ENCODE data around the gene ANAPC2.

Gene ANAPC2

DNA sequence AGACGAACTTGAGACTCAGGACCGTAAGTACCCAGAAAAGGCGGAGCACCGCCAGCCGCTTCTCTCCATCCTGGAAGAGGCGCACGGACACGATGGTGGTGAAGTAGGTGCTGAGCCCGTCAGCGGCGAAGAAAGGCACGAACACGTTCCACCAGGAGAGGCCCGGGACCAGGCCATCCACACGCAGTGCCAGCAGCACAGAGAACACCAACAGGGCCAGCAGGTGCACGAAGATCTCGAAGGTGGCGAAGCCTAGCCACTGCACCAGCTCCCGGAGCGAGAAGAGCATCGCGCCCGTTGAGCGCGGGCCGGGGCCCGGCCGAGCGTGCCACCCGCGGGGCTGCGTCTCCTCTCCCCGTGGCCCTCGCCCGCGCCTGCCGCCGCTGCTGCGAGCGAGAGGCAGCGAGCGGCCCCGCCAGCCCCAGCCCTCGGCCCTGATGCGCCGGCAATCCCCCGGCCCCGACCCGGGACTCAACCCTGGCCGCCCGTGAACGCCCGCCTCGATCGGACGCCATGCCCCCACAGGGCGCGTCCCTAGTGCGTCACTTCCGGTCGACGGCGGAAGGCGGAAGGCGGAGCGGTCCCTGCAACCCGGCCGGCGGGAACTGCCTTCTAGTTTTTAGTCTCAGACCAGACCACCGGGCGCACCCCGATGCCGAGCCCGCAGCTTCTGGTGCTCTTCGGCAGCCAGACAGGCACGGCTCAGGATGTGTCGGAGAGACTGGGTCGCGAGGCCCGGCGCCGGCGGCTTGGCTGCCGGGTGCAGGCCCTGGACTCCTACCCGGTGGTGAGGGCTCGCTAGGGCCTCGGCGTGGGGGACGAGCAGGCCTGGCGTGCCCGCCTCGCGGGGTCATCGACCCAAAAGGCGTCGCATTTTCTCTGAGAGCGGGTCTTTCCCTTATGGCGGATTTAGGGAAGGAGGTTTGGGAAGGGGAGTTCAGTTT lies 17.0 kb upstream of the ANAPC2 start, which contains the start of the genes NDOR1 and TMEM203:
NDOR1 (plus strand) TSS at position 575 of the 944 bp plus-strand sequence; CDS start at position 653, 78 bp downstream.
TMEM203 (minus strand) TSS at position 523 of the 944 bp plus-strand sequence; CDS start at position 289, 234 bp downstream.
- H3K4me1 Mint-ChIP-seq, result peaks cover 54% of the 10 kb centered on the region
- H3K4me3 Mint-ChIP-seq, result peak within 1 kb of the TSS; percentile 85
- no peaks in the 10 kb centered on the region for H3K27me3 Mint-ChIP-seq
- H3K9me3 Mint-ChIP-seq, result no peaks in the 10 kb centered on the region
- peaks cover 27% of the 10 kb centered on the region for H3K36me3 Mint-ChIP-seq
- peak; percentile 71 for ATAC-seq
- H3K27ac Mint-ChIP-seq, result peak within 1 kb of the TSS; percentile 96

DNA sequence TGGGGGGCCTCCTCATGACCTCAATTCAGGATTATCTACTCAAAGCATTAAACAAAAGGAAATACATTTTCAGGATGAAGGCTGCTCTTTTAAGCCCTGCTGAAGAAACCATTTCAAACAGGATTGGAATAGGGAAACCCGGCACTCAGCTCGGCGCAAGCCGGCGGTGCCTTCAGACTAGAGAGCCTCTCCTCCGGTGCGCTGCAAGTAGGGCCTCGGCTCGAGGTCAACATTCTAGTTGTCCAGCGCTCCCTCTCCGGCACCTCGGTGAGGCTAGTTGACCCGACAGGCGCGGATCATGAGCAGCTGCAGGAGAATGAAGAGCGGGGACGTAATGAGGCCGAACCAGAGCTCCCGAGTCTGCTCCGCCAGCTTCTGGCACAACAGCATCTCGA lies 16.4 kb upstream of the ANAPC2 start:
- H3K4me1 Mint-ChIP-seq, result peaks cover 55% of the 10 kb centered on the region
- no peak for ATAC-seq
- H3K9me3 Mint-ChIP-seq, result no peaks in the 10 kb centered on the region
- peaks cover 27% of the 10 kb centered on the region for H3K36me3 Mint-ChIP-seq
- H3K27ac Mint-ChIP-seq, result peak overlapping the region; percentile 96
- H3K27me3 Mint-ChIP-seq, result no peaks in the 10 kb centered on the region
- H3K4me3 Mint-ChIP-seq, result peak overlapping the region; percentile 85

DNA sequence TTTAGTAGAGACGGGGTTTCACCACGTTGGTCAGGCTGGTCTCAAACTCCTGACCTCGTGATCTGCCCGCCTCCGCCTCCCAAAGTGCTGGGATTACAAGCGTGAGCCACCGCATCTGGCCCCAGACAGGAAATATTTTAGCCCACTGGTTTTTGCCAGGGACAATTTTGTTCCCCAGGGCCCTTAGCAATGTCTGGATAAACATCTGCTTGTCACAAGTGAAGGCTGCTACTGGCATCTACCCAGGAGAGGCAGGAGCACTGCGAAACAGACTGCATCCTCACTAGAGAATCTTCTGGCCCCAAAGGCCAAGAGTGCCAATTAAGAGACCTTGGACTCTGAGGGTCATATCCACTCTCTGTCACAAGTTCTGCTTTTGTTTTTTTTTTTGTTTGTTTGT lies 14.6 kb upstream of the ANAPC2 start:
- no peak for ATAC-seq
- no peaks in the 10 kb centered on the region for H3K27me3 Mint-ChIP-seq
- H3K4me3 Mint-ChIP-seq, result peak overlapping the region; percentile 31
- H3K9me3 Mint-ChIP-seq, result no peaks in the 10 kb centered on the region
- H3K4me1 Mint-ChIP-seq, result peaks cover 66% of the 10 kb centered on the region
- H3K36me3 Mint-ChIP-seq, result peaks cover 20% of the 10 kb centered on the region
- no peak overlapping the region for H3K27ac Mint-ChIP-seq

DNA sequence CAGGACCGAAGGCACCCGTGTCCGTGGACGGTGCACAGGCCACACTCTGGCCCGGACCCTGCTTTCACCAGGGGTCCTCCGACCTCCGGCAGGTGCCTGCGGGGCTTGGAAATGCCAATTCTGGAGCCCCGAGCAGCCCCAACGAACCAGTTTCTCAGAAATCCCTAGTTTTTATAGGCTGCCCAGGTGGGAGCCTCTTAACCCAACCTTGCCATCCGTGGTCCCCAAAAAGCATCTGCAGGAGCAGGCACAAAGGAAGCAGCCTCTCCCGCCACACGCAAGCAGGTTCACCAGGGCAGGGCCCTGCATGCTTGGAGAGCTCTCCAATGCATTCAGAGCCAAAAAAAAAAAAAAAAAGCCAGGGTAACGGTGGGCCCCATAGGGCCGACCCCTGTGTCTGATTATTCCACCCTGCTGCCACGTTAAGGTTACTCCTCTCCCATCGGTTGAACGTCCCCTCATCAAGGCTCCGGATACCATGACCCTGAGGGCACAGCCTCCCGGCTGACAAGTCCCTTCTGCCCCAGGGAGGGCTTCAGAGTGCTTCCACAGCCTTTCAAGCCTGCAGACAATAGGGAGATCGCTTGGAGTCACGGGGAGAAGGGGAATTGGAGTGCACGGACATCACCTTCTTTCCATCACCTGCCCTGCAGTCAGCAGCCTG lies 13.0 kb upstream of the ANAPC2 start:
- Mint-ChIP-seq H3K4me3 (peak overlapping the region; percentile 85), H3K27me3 (no peaks in the 10 kb centered on the region), H3K9me3 (no peaks in the 10 kb centered on the region), H3K27ac (peak overlapping the region; percentile 81), H3K36me3 (peaks cover 5% of the 10 kb centered on the region), H3K4me1 (peaks cover 60% of the 10 kb centered on the region)
- ATAC-seq, result no peak

DNA sequence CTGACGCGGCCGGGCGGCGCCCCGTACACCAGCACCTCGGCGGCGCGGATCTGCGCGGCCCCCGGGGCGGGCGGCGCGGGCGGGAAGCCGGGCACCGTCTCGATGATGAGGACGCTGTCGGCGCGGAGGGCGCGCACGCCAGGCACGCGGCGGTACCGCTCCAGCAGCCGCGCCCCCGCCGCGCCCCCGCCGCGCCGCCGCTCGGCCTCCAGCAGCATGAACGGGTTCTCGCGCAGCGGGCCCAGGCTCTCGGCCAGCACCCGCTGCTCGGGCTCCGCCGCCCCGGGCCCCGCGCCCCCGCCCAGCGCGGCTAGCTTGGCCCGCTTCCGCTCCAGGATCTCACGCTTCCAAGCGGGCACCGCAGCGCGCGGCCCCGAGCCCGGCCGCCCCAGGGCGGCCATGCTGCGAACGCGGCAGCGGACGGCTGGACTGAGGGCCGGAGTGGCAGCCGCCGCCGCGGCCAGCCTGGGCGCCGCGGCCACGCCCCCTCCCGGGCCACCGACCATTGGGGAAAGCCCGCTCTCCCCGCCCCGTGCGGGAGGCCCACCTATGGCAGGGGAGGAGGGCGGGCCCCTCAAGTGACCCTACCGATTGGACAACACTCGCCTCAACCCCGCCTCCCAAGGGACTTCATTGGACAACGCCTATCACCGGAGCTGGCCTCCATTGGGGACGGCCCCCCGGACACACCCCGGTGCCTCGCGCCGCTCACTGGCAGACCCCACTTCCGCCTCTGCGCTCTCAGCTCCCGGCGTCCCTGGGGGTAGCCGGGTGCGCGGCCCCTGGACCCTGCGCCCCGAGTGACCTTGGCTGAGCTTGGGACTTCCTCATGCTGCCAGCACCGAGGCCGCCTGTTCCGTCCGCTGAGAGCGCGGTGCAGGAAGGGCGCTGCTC lies 12.2 kb upstream of the ANAPC2 start, which contains the start of gene TPRN:
TPRN (minus strand) TSS at position 431 of the 894 bp plus-strand sequence; CDS start at position 401, 30 bp downstream.
- peak; percentile 98 for ATAC-seq
- Mint-ChIP-seq H3K9me3 (no peaks in the 10 kb centered on the region), H3K4me3 (peak within 1 kb of the TSS; percentile 85)

DNA sequence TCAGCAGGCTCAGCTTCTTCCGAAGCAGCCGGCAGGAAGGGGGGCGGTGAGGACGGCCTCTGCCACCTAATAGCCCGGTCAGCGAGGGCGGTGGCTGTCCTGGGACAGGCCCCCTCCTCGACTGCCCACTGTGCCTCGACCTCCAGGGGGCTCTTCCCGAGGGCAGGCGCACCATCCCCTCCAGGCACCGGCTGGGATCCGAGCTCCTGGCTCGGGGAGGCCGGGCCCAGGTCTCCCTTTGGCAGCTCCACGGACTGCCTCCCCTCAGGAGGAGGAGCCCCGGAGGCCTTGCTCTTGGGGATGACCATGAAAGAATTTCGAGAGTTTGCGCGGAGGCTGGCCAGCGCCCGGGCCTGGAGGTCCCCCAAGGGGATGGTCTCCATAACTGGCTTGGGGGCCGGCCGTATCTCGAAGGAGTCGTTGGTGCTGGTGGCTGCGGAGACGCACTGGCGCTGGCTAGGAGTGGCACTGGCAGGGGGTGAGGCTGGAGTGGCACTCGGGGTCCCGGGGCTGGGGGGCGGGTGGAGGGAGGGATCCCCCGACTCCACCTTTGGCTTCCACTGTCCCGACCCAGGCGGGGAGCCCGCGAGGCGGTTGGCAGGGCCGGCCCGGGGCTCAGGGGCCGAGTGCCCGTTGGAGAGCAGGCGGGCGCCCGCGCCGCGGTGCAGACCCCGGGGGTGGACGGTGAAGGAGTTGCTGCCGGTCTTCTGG lies 11.2 kb upstream of the ANAPC2 start:
- Mint-ChIP-seq H3K36me3 (no peaks in the 10 kb centered on the region), H3K9me3 (no peaks in the 10 kb centered on the region), H3K4me3 (peak overlapping the region; percentile 81), H3K4me1 (peaks cover 46% of the 10 kb centered on the region), H3K27ac (peak overlapping the region; percentile 64), H3K27me3 (no peaks in the 10 kb centered on the region)
- ATAC-seq, result no peak

More for the DNA sequence above, 12.2 kb upstream of the ANAPC2 start, which contains the start of gene TPRN:
- Mint-ChIP-seq H3K27me3 (no peaks in the 10 kb centered on the region), H3K27ac (peak within 1 kb of the TSS; percentile 81), H3K36me3 (peaks cover 2% of the 10 kb centered on the region), H3K4me1 (peaks cover 52% of the 10 kb centered on the region)

DNA sequence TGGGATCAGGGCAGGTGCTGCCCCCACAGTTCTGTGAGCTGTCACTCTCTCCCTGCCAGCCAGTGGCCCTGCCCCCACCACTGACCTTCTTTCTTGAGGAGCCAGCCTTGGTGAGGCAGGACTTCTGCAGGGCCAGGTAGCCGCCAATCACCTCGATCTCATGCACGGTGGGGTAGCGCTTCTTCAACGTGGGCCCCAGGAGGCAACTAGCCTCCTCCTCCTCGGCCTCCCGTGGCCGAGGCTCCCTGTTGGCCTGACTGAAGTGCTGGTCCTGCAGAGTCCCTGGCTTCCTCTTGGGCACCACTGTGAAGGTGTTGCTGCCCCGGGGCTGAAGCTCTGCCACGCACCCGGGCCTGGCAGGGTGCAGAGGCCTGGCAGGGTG lies 10.5 kb upstream of the ANAPC2 start:
- no peaks in the 10 kb centered on the region for H3K36me3 Mint-ChIP-seq
- peaks cover 40% of the 10 kb centered on the region for H3K4me1 Mint-ChIP-seq
- peak overlapping the region; percentile 81 for H3K4me3 Mint-ChIP-seq
- no peak overlapping the region for H3K27ac Mint-ChIP-seq
- no peaks in the 10 kb centered on the region for H3K9me3 Mint-ChIP-seq
- H3K27me3 Mint-ChIP-seq, result no peaks in the 10 kb centered on the region
- ATAC-seq, result no peak

DNA sequence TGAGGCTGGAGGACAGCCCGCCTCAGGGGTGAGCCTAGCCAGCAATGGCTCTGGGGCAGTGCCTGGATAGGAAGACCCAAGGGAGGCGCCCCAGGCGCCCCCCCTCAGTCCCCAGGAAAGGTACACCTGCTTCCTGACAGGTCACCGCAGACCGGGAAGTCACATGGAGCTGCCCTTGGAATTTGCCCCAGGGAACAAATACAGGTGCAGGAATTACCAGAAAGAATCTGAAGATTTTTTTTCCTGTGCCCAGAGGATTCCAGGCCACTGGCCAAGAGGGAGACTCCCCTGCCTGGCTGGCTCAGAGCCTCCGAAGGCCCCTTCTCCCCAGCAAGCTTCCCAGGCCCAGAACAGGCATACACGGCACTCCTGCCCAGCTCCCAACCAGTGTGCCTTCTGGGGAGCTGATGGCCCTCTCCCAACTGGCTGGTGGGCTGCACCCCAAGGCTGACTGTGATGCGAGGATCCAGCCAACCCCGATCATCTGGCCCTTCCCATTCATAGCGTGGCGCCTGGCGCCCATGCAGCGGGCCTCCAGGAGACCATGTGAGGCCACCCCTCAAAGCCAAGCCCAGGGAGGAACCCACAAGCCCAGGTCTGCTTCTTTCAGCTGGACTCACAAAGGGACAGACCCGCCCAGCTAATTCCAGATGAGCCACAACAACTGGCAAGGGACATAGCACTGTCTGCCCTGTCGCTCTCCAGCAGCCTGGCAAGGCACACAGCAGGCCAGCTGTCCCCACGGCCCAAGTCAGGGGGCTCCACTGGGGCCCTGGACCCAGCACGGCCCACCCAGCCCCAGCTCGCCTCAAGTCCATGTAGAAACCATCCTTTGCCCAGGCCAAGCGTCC lies 9.9 kb upstream of the ANAPC2 start:
- Mint-ChIP-seq H3K27ac (no peak overlapping the region), H3K4me3 (peak overlapping the region; percentile 81)
- no peak for ATAC-seq

DNA sequence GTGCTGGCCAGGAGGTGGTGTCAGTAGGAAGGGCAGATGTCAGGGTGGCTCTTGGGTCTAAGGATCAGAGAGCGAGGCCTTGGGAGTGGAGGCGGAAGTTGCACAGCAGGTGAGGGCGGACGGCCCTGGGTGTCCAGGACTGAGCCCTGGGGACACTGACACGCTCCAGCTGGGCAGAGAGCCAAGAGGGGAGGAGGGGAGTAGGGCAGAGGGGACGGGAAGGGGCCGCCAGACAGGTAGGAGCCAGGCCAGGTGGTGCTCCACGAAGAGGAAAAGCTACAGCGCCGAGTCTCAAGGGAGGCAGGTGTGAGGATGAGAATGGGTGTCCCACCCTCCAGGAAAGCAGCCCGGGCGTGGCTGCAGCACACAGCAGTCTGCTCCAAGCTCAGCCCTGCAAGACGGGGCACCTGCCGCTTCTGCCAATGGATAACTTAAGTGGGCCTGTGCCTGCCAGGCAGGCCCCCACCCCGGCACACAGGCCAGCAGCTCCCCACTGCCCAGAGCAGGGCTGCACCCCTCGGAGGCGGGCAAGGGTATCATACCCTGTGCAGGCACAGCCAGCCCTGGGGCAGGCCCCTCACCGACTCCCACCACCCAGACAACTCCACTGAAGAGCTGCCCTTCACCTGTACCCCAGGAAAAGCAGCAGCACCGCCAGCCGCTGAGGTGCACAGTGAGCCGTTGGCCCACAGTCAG lies 7.3 kb upstream of the ANAPC2 start:
- Mint-ChIP-seq H3K9me3 (no peaks in the 10 kb centered on the region), H3K4me3 (no peak overlapping the region), H3K27ac (no peak overlapping the region), H3K36me3 (peaks cover 9% of the 10 kb centered on the region), H3K4me1 (peaks cover 27% of the 10 kb centered on the region), H3K27me3 (no peaks in the 10 kb centered on the region)
- ATAC-seq, result no peak

More for the DNA sequence above, 9.9 kb upstream of the ANAPC2 start:
- Mint-ChIP-seq H3K9me3 (no peaks in the 10 kb centered on the region), H3K36me3 (no peaks in the 10 kb centered on the region), H3K27me3 (no peaks in the 10 kb centered on the region), H3K4me1 (peaks cover 40% of the 10 kb centered on the region)

DNA sequence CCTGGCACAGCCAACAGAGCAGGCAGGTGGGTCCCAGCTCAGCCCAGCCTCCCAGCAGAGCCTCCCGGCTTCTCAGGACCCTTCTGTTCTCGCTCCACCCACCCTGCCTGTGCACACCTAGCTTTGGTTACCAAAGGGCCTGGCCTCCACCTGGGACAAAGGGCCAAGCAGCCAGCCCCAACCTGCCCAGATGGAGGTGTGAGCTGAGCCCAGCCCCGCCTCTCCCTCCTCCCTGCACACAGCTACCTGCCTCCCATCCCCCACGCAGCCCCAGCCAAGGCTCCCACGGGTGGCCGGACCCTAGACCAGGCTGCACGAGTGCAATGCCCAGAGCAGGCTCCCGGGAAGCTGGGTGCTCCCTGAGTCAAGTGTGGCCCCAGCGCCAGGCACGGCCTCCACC lies 6.5 kb upstream of the ANAPC2 start:
- Mint-ChIP-seq H3K4me1 (peaks cover 30% of the 10 kb centered on the region), H3K27me3 (no peaks in the 10 kb centered on the region), H3K27ac (no peak overlapping the region), H3K9me3 (no peaks in the 10 kb centered on the region), H3K4me3 (no peak overlapping the region), H3K36me3 (peaks cover 11% of the 10 kb centered on the region)
- no peak for ATAC-seq

DNA sequence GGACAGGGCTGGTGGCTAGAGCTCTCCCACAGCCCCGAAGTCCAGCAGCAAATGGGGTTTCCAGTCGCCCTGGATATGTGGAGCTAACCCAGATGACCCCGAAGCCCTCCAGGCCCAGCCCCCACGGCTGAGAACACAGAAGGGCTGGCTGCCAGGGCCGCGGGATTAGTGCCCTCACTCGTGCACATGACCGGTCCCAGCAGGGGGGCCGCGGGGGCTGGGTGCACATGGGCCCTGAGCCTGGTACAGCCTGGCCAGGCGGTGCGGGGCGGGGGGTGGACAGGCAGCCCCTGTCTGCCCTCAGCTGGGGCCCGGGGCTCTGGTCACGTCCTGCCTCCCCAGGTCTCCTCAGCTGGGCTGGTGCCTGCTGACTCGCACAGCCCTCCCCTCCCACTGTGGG lies 6.0 kb upstream of the ANAPC2 start:
- Mint-ChIP-seq H3K27me3 (no peaks in the 10 kb centered on the region), H3K4me3 (no peak overlapping the region), H3K36me3 (peaks cover 11% of the 10 kb centered on the region), H3K4me1 (peaks cover 31% of the 10 kb centered on the region), H3K27ac (no peak overlapping the region), H3K9me3 (no peaks in the 10 kb centered on the region)
- no peak for ATAC-seq

DNA sequence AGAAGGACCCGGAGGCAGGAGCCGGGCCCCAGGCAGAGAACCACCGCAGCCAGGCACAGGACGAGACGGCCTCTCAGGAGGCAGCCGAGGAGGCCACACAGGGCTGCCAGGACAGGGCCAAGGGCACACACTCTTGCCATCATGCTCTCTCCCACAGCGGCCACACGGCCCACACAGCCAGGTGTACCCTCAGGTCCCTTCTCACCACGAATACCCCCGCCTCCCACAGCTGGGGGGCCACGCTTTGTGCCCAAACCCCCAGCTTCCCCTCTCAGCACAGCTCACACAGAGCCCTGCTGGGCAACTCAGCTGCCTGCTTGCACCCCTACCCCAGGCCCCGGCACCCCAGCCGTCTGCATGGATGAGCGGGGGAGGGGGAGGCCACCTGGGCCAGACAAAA lies 5.4 kb upstream of the ANAPC2 start:
- no peaks in the 10 kb centered on the region for H3K9me3 Mint-ChIP-seq
- peaks cover 30% of the 10 kb centered on the region for H3K4me1 Mint-ChIP-seq
- no peaks in the 10 kb centered on the region for H3K27me3 Mint-ChIP-seq
- peaks cover 11% of the 10 kb centered on the region for H3K36me3 Mint-ChIP-seq
- ATAC-seq, result no peak
- no peak overlapping the region for H3K27ac Mint-ChIP-seq
- no peak overlapping the region for H3K4me3 Mint-ChIP-seq

DNA sequence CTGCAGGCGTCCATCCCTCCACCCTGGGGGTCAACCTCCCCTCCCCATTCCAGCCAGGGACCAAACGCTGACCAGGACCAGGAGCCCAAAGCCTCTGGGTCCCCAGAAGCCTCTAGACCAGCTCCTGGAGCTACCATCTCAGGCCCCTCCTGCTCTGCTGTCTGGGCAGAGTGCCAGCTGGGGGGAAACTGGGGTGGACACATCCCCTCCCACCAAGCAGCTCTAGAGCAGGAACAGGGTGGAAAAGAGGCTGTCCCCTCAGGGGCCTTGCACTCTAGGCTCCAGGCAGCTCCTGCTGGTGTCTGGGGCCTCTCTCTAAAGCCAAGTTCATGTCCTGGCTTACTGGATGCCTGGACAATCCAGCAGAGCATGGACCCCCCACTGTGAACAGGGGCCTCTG lies 4.5 kb upstream of the ANAPC2 start:
- ATAC-seq, result no peak
- Mint-ChIP-seq H3K9me3 (no peaks in the 10 kb centered on the region), H3K4me1 (peaks cover 29% of the 10 kb centered on the region), H3K36me3 (peaks cover 11% of the 10 kb centered on the region), H3K27me3 (no peaks in the 10 kb centered on the region), H3K4me3 (no peak overlapping the region), H3K27ac (no peak overlapping the region)

All from stimulated activated memory B cell treated with anti-CD40 and anti-IgM and Interleukin-4, amounts not matched to agents 10 μg/mL and 1 μg/mL and 100 μg/mL, for 72 hours (primary cell).